SU-DHL-6 (cell line): ENCODE data around the gene SEZ6.

Source experiments
- EZH2phosphoT487 ChIP-seq: fragments of 200-600 bp; sonication (generic), shearing (Covaris generic); conservative IDR thresholded peaks from 2 replicates; pipeline ENCODE4 v1.6.1; 2018; ENCODE audit warnings: mild to moderate bottlenecking, antibody characterized with exemption, low read length, moderate library complexity, mixed read lengths
- TF ChIP-seq, protein P1 (sequence below): fragments of 200-600 bp; sonication (generic); IDR thresholded peaks from one replicate; pipeline ENCODE4 v1.5.1; 2017; ENCODE audit warnings: antibody characterized with exemption, mild to moderate bottlenecking, low read length, moderate library complexity; ENCODE audit not compliant: insufficient read depth, poor library complexity, severe bottlenecking

DNA sequence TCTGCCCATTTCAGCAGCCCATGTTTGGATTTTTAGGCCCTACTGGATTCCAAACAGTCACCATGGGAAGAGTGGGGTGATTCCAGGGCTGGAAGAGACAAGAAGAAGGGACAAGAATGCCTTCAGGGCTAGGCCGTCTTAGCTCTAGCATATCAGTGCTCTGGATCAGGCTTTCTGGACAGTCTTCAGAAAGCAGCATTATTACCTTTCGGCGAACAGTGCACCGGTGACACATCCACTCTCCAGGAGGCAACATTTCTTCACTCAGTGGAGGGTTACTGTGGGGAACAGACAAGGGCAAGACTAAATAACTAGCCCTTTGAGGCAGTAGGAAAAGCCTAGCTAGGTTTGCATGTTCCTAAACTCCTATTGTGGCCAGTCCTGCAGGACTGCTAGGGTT is 79.0 kb downstream of the SEZ6 start:
- TF ChIP-seq, protein P1, sequence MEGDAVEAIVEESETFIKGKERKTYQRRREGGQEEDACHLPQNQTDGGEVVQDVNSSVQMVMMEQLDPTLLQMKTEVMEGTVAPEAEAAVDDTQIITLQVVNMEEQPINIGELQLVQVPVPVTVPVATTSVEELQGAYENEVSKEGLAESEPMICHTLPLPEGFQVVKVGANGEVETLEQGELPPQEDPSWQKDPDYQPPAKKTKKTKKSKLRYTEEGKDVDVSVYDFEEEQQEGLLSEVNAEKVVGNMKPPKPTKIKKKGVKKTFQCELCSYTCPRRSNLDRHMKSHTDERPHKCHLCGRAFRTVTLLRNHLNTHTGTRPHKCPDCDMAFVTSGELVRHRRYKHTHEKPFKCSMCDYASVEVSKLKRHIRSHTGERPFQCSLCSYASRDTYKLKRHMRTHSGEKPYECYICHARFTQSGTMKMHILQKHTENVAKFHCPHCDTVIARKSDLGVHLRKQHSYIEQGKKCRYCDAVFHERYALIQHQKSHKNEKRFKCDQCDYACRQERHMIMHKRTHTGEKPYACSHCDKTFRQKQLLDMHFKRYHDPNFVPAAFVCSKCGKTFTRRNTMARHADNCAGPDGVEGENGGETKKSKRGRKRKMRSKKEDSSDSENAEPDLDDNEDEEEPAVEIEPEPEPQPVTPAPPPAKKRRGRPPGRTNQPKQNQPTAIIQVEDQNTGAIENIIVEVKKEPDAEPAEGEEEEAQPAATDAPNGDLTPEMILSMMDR, result no peak
- TF ChIP-seq EZH2phosphoT487, result no peak
